ENCODE measurements around the gene TMEM37. TPM values are rescaled to one million over a fixed set of nuclear protein-coding genes. Genes with fewer than 3 reads are reported as not detected.

The TMEM37 gene
- total and polyA plus RNA-seq, 9 of the 15 experiments (the other 6 are each of a cell fraction or from before 2014, with no cell fraction given): 0.03 to 0.64 (median 0.31) TPM; not detected in 1

DNA sequence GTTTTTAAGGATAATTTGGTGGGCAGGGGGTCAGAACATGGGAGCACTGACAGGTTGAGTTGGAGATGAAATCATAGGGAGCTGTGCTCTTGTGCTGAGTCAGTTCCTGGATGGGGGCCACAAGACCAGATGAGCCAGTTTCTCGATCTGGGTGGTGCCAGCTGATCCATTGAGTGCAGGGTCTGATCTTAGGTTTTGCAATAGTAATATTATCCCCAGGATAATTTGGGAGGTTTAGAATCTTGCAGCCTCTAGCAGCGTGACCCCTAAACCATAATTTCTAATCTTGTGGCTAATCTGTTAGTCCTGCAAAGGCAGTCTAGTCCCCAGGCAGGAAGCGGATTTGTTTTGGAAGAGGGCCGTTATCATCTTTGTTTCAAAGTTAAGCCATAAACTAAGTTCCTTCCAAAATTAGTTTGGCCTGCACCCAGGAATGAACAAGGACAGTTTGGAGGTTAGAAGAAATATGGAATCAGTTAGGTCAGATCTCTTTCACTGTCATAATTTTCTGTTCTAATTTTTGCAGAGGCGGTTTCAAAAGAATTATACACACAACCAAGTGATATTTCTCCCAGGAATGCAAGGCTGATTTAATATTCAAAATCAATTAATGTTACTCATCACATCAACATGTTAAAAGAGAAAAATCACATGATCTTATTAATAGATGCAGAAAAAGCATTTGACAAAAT is 41.9 kb upstream of the TMEM37 start (continued):
- TF ChIP-seq ZNF3 (CRISPR knock-in tag; IDR thresholded peaks at IDR 0.05): no peak
- no peak for TF ChIP-seq NONO (IDR thresholded peaks at IDR 0.05; ENCODE audit: low read depth in 2 of 2, low read length in 1 of 2)
- no peak for TF ChIP-seq HBP1 (CRISPR knock-in tag; IDR thresholded peaks at IDR 0.05)
- no peak for TF ChIP-seq OTX1 (CRISPR knock-in tag; IDR thresholded peaks at IDR 0.05)
- TF ChIP-seq DDX20 (tag; IDR thresholded peaks at IDR 0.05; ENCODE audit: low read depth): 0 out of 2 replicates have a peak, but pooled peaks have one; percentile 30
- TF ChIP-seq ZBED1 (IDR thresholded peaks at IDR 0.05): no peak
- no peak for TF ChIP-seq POU5F1 (IDR thresholded peaks at IDR 0.05; ENCODE audit: borderline replicate concordance, low read depth, low read length, partially characterized antibody)
- TF ChIP-seq ZNF121 (CRISPR knock-in tag; conservative IDR thresholded peaks at IDR 0.05): no peak
- TF ChIP-seq ZNF586 (CRISPR knock-in tag; conservative IDR thresholded peaks at IDR 0.05): no peak
- no peak for TF ChIP-seq ZFX (CRISPR knock-in tag; IDR thresholded peaks at IDR 0.05)
- no peak for TF ChIP-seq RBM22 (IDR thresholded peaks at IDR 0.05; ENCODE audit: low read depth, low read length, poor library complexity, severe bottlenecking)
- peak; percentile 50; the same call in 1 of the 2 replicates for TF ChIP-seq MAFK (IDR thresholded peaks at IDR 0.05; ENCODE audit: low read length)
- no peak for TF ChIP-seq FUS (optimal IDR thresholded peaks at IDR 0.05; ENCODE audit: low read depth, low read length)
- TF ChIP-seq SRF (CRISPR knock-in tag; IDR thresholded peaks at IDR 0.05): no peak
- TF ChIP-seq MYNN (IDR thresholded peaks at IDR 0.05): no peak
- TF ChIP-seq MYNN (CRISPR knock-in tag; IDR thresholded peaks at IDR 0.05): no peak
- TF ChIP-seq CEBPZ (IDR thresholded peaks at IDR 0.05; ENCODE audit: borderline replicate concordance, low read depth, low read length): no peak
- TF ChIP-seq, protein P1, sequence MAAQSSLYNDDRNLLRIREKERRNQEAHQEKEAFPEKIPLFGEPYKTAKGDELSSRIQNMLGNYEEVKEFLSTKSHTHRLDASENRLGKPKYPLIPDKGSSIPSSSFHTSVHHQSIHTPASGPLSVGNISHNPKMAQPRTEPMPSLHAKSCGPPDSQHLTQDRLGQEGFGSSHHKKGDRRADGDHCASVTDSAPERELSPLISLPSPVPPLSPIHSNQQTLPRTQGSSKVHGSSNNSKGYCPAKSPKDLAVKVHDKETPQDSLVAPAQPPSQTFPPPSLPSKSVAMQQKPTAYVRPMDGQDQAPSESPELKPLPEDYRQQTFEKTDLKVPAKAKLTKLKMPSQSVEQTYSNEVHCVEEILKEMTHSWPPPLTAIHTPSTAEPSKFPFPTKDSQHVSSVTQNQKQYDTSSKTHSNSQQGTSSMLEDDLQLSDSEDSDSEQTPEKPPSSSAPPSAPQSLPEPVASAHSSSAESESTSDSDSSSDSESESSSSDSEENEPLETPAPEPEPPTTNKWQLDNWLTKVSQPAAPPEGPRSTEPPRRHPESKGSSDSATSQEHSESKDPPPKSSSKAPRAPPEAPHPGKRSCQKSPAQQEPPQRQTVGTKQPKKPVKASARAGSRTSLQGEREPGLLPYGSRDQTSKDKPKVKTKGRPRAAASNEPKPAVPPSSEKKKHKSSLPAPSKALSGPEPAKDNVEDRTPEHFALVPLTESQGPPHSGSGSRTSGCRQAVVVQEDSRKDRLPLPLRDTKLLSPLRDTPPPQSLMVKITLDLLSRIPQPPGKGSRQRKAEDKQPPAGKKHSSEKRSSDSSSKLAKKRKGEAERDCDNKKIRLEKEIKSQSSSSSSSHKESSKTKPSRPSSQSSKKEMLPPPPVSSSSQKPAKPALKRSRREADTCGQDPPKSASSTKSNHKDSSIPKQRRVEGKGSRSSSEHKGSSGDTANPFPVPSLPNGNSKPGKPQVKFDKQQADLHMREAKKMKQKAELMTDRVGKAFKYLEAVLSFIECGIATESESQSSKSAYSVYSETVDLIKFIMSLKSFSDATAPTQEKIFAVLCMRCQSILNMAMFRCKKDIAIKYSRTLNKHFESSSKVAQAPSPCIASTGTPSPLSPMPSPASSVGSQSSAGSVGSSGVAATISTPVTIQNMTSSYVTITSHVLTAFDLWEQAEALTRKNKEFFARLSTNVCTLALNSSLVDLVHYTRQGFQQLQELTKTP (IDR thresholded peaks at IDR 0.05; ENCODE audit: low read depth in 1 of 2, partially characterized antibody in 2 of 2): no peak
- TF ChIP-seq ZNF717 (CRISPR knock-in tag; IDR thresholded peaks at IDR 0.05): no peak
- no peak for TF ChIP-seq GTF2A2 (tag; IDR thresholded peaks at IDR 0.05)

Data from K562 (cell line).